Measurements from ENCODE around the gene PDE11A.

The PDE11A gene

GRCh38 chr2:177989029-177989885 is 83.3 kb downstream of the PDE11A start:
- TF ChIP-seq ZFX (IDR thresholded peaks at IDR 0.05; ENCODE audit: borderline replicate concordance) (no peak), CTCF (IDR thresholded peaks at IDR 0.05) (no peak)
- H3K27ac ChIP-seq = no peak overlapping the region

GRCh38 chr2:177984749-177985148 is 87.8 kb downstream of the PDE11A start:
- TF ChIP-seq CTCF (IDR thresholded peaks at IDR 0.05) = no peak
- no peak for TF ChIP-seq ZFX (IDR thresholded peaks at IDR 0.05; ENCODE audit: borderline replicate concordance)
- H3K27ac ChIP-seq = no peak overlapping the region

GRCh38 chr2:177983183-177983788 is 89.3 kb downstream of the PDE11A start:
- H3K27ac ChIP-seq = no peak overlapping the region
- TF ChIP-seq ZFX (IDR thresholded peaks at IDR 0.05; ENCODE audit: borderline replicate concordance) (no peak), CTCF (IDR thresholded peaks at IDR 0.05) (peak; percentile 81)

- TF ChIP-seq ZFX (IDR thresholded peaks at IDR 0.05; ENCODE audit: borderline replicate concordance) (no peak), CTCF (IDR thresholded peaks at IDR 0.05) (no peak)
- no peak overlapping the region for H3K27ac ChIP-seq
These were observed 99.8 kb downstream of the PDE11A start for GRCh38 chr2:177972782-177973181.

GRCh38 chr2:177972123-177972522 is 100.5 kb downstream of the PDE11A start:
- no peak for TF ChIP-seq CTCF (IDR thresholded peaks at IDR 0.05)
- TF ChIP-seq ZFX (IDR thresholded peaks at IDR 0.05; ENCODE audit: borderline replicate concordance) = no peak
- H3K27ac ChIP-seq = no peak overlapping the region

GRCh38 chr2:177970670-177971454 is 101.7 kb downstream of the PDE11A start:
- H3K27ac ChIP-seq = no peak overlapping the region
- no peak for TF ChIP-seq ZFX (IDR thresholded peaks at IDR 0.05; ENCODE audit: borderline replicate concordance)
- TF ChIP-seq CTCF (IDR thresholded peaks at IDR 0.05) = no peak
